Inflammatory macrophage treated with lipopolysaccharide for 1 hour (primary cell): ENCODE data around the gene NPHP1.
A peak's percentile ranks its signal among the peaks of the same experiment; 100 is the strongest.
"Not testable (repeated sequence)": the region's sequence is repeated elsewhere in the genome, so short reads cannot be mapped to it uniquely, and the experiment has no call there.

ENCODE experiments used
- DNase-seq, 2 donors: peaks; one replicate each; pipeline ENCODE4 v3.0.0-alpha.2; 2020 to 2022

Gene NPHP1

GRCh38 chr2:110101901-110102803 lies 102.7 kb downstream of the NPHP1 start:
- peak in 1 of 2 donors; percentile 20 for DNase-seq

GRCh38 chr2:110101280-110101844 lies 103.5 kb downstream of the NPHP1 start:
- peak; percentile 51 to 76 for DNase-seq

- not testable (repeated sequence) for DNase-seq
Observed at GRCh38 chr2:110100880-110101279, 103.9 kb downstream of the NPHP1 start.

- DNase-seq, result no peak
Observed at GRCh38 chr2:110100480-110100879, 104.3 kb downstream of the NPHP1 start.

- DNase-seq, result no peak
Observed at GRCh38 chr2:110099471-110100225, 105.2 kb downstream of the NPHP1 start.

- no peak for DNase-seq
Observed at GRCh38 chr2:110099038-110099425, 105.8 kb downstream of the NPHP1 start.

- DNase-seq, result no peak
Observed at GRCh38 chr2:110097506-110098220, 107.2 kb downstream of the NPHP1 start.

GRCh38 chr2:110095994-110096633 lies 108.7 kb downstream of the NPHP1 start:
- no peak for DNase-seq

GRCh38 chr2:110094884-110095534 lies 109.8 kb downstream of the NPHP1 start:
- not testable (repeated sequence) for DNase-seq

- DNase-seq, result not testable (repeated sequence)
Observed at GRCh38 chr2:110093924-110094323, 110.9 kb downstream of the NPHP1 start.

GRCh38 chr2:110090164-110090563 lies 114.6 kb downstream of the NPHP1 start:
- DNase-seq, result not testable (repeated sequence)

GRCh38 chr2:110083757-110084156 lies 121.1 kb downstream of the NPHP1 start:
- not testable (repeated sequence) for DNase-seq

- DNase-seq, result not testable (repeated sequence)
Observed at GRCh38 chr2:110083162-110083561, 121.7 kb downstream of the NPHP1 start.

GRCh38 chr2:110078104-110078503 lies 126.7 kb downstream of the NPHP1 start:
- DNase-seq, result not testable (repeated sequence)

GRCh38 chr2:110075896-110076295 lies 128.9 kb downstream of the NPHP1 start:
- DNase-seq, result not testable (repeated sequence)
